LNCaP clone FGC (cell line): ENCODE data around the gene FBXO27.

ENCODE experiments used
- DNase-seq: peaks from one replicate; pipeline ENCODE4 v3.0.0-alpha.2; 2011; ENCODE audit warnings: low read depth
- H3K4me3 ChIP-seq: 2 replicates; pipeline ENCODE4 v1.5.1; 2011; ENCODE audit warnings: mild to moderate bottlenecking, low read depth, low read length, control low read depth
- TF ChIP-seq, protein P1 (sequence below): IDR thresholded peaks from 2 replicates; pipeline ENCODE4 v1.5.1; 2012; ENCODE audit warnings: mild to moderate bottlenecking; ENCODE audit not compliant: control insufficient read depth, insufficient read depth; ENCODE audit errors: extremely low read depth

The FBXO27 gene

GRCh38 chr19:39057615-39058014 lies 25.3 kb upstream of the FBXO27 start:
- no peak for DNase-seq
- H3K4me3 ChIP-seq, result no peak overlapping the region
- TF ChIP-seq, protein P1, sequence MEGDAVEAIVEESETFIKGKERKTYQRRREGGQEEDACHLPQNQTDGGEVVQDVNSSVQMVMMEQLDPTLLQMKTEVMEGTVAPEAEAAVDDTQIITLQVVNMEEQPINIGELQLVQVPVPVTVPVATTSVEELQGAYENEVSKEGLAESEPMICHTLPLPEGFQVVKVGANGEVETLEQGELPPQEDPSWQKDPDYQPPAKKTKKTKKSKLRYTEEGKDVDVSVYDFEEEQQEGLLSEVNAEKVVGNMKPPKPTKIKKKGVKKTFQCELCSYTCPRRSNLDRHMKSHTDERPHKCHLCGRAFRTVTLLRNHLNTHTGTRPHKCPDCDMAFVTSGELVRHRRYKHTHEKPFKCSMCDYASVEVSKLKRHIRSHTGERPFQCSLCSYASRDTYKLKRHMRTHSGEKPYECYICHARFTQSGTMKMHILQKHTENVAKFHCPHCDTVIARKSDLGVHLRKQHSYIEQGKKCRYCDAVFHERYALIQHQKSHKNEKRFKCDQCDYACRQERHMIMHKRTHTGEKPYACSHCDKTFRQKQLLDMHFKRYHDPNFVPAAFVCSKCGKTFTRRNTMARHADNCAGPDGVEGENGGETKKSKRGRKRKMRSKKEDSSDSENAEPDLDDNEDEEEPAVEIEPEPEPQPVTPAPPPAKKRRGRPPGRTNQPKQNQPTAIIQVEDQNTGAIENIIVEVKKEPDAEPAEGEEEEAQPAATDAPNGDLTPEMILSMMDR, result no peak

DNA sequence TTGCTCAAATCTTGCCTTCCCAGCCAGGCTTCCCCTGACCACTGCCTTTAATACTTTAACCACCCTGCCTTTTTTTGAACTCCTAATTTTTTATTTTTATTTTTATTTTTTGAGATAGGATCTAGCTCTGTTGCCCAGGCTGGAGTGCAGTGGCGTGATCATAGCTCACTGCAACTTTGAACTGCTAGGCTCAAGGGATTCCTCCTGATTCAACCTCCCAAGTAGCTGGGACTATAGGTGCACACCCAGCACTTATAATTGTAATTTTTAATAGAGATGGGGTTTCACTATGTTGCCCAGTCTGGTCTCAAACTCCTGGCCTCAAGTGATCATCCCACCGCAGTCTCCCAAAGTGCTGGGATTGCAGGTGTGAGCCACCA lies 21.7 kb upstream of the FBXO27 start:
- TF ChIP-seq, protein P1, result no peak
- no peak overlapping the region for H3K4me3 ChIP-seq
- no peak for DNase-seq

- TF ChIP-seq, protein P1, result no peak
- no peak overlapping the region for H3K4me3 ChIP-seq
- DNase-seq, result no peak
Observed at GRCh38 chr19:39053276-39054090, 21.1 kb upstream of the FBXO27 start.

- TF ChIP-seq, protein P1, result no peak
- H3K4me3 ChIP-seq, result no peak overlapping the region
- DNase-seq, result no peak
Observed at GRCh38 chr19:39052846-39053245, 20.5 kb upstream of the FBXO27 start.

GRCh38 chr19:39052243-39052746 lies 19.9 kb upstream of the FBXO27 start:
- TF ChIP-seq, protein P1, result peak; percentile 66
- H3K4me3 ChIP-seq, result no peak overlapping the region
- no peak for DNase-seq

GRCh38 chr19:39047073-39047472 lies 14.7 kb upstream of the FBXO27 start:
- TF ChIP-seq, protein P1, result no peak
- H3K4me3 ChIP-seq, result no peak overlapping the region
- no peak for DNase-seq
